Smooth muscle cell (in vitro differentiated cells): Measurements from ENCODE around the gene NFATC3. TPM values are rescaled to one million over a fixed set of nuclear protein-coding genes. Genes with fewer than 3 reads are reported as not detected.
"Not testable (repeated sequence)": the region's sequence is repeated elsewhere in the genome, so short reads cannot be mapped to it uniquely, and the experiment has no call there.

Experiments
- DNase-seq: peaks from one replicate; lab custom pipeline; 2025; ENCODE audit not compliant: unreplicated experiment; lab: John Stamatoyannopoulos, UW
- H2AFZ ChIP-seq: fragments of 200-600 bp; sonication (generic); 2 replicates; pipeline ENCODE4 v1.6.0; 2016; ENCODE audit warnings: antibody characterized with exemption, low read depth, mild to moderate bottlenecking
- H3F3A ChIP-seq: fragments of 200-600 bp; sonication (generic); 2 replicates; pipeline ENCODE4 v1.6.0; 2017; ENCODE audit warnings: antibody characterized with exemption, low read depth
- H3K27ac ChIP-seq: fragments of 200-600 bp; sonication (generic); 2 replicates; pipeline ENCODE4 v1.5.1; 2016; ENCODE audit warnings: low read depth, mild to moderate bottlenecking
- H3K27me3 ChIP-seq: fragments of 200-600 bp; sonication (generic); 2 replicates; pipeline ENCODE4 v1.6.1; 2016; ENCODE audit warnings: low read depth, mild to moderate bottlenecking
- H3K36me3 ChIP-seq: fragments of 200-600 bp; sonication (generic); 2 replicates; pipeline ENCODE4 v1.5.1; 2016; ENCODE audit warnings: low read depth
- H3K4me1 ChIP-seq: fragments of 200-600 bp; sonication (generic); 2 replicates; pipeline ENCODE4 v1.5.1; 2016; ENCODE audit warnings: low read depth
- H3K4me2 ChIP-seq: fragments of 200-600 bp; sonication (generic); 2 replicates; pipeline ENCODE4 v1.6.0; 2016; ENCODE audit warnings: mild to moderate bottlenecking
- H3K4me3 ChIP-seq: fragments of 200-600 bp; sonication (generic); 2 replicates; pipeline ENCODE4 v1.5.1; 2016; ENCODE audit warnings: mild to moderate bottlenecking
- H3K79me2 ChIP-seq: fragments of 200-600 bp; sonication (generic); 2 replicates; pipeline ENCODE4 v1.6.0; 2016; ENCODE audit warnings: low read depth, mild to moderate bottlenecking
- H3K9ac ChIP-seq: fragments of 200-600 bp; sonication (generic); 2 replicates; pipeline ENCODE4 v1.6.0; 2016; ENCODE audit warnings: low read depth
- H3K9me3 ChIP-seq: fragments of 200-600 bp; sonication (generic); replicated peaks from 2 replicates; pipeline ENCODE4 v1.5.1; 2016; ENCODE audit warnings: low read depth
- H4K20me1 ChIP-seq: fragments of 200-600 bp; sonication (generic); 2 replicates; pipeline ENCODE4 v1.6.0; 2016; ENCODE audit warnings: low read depth
- WGBS: methylation state at CpG from one replicate; pipeline ENCODE4 v1.1.7; 2016; ENCODE audit warnings: low lambda C conversion rate; 5-methylcytosine and 5-hydroxymethylcytosine counted together
- polyA plus RNA-seq: library from polyadenylated mRNA; unstranded; fragments of >200 nt; fragmentation: Nextera tagmentation; extraction: Ambion mirVana; gene quantifications from 2 replicates; pipeline ENCODE4 v1.2.1, GENCODE V29; 2016
- total RNA-seq: library from RNA; depleted of rRNA; stranded (reverse); fragments of >200 nt; gene quantifications from 2 replicates; pipeline ENCODE4 v1.2.3, GENCODE V29; 2014
- TF ChIP-seq, protein P1 (sequence below): fragments of 200-600 bp; sonication (generic); IDR thresholded peaks from 2 replicates; pipeline ENCODE4 v1.5.1; 2017; ENCODE audit warnings: borderline replicate concordance, mild to moderate bottlenecking, antibody characterized with exemption; ENCODE audit not compliant: insufficient read depth, poor library complexity, severe bottlenecking

Gene NFATC3
- total and polyA plus RNA-seq, 2 experiments from 2014 or later = 14.7 to 30.2 TPM

- 94% methylated on average over 4 of the region's 4 CpGs for WGBS
- Histone ChIP-seq H3K4me2 (no peak overlapping the region), H3K79me2 (peaks cover 95% of the 10 kb centered on the region)
These were observed 15.3 kb downstream of the NFATC3 start for GRCh38 chr16:68100488-68100887.

DNA sequence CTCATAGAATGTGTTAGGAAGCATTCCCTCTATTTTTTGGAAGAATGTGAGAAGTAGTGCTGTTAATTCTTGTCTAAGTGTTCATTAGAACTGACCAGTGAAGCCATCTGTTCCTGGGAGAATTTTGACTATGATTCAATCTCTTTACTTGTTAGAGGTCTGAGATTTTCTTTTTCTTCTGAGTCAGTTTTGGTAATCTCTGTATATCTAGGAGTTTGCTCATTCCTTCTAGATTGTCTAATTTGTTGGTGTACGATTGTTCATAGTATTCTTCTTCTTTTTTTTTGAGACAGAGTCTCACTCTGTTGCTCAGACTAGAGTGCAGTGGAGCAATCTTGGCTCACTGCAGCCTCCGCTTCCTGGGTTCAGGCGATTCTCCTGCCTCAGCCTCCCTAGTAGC, 20.4 kb downstream of the NFATC3 start:
- no peak overlapping the region for H3K4me2 ChIP-seq
- WGBS = 92% methylated on average over 3 of the region's 3 CpGs
- H3F3A ChIP-seq = no peaks in the 10 kb centered on the region
- H2AFZ ChIP-seq = no peak overlapping the region
- H3K79me2 ChIP-seq = peaks cover 97% of the 10 kb centered on the region
- no peak overlapping the region for H3K9ac ChIP-seq
- no peaks in the 10 kb centered on the region for H3K27me3 ChIP-seq
- H3K9me3 ChIP-seq = no peaks in the 10 kb centered on the region
- TF ChIP-seq, protein P1, sequence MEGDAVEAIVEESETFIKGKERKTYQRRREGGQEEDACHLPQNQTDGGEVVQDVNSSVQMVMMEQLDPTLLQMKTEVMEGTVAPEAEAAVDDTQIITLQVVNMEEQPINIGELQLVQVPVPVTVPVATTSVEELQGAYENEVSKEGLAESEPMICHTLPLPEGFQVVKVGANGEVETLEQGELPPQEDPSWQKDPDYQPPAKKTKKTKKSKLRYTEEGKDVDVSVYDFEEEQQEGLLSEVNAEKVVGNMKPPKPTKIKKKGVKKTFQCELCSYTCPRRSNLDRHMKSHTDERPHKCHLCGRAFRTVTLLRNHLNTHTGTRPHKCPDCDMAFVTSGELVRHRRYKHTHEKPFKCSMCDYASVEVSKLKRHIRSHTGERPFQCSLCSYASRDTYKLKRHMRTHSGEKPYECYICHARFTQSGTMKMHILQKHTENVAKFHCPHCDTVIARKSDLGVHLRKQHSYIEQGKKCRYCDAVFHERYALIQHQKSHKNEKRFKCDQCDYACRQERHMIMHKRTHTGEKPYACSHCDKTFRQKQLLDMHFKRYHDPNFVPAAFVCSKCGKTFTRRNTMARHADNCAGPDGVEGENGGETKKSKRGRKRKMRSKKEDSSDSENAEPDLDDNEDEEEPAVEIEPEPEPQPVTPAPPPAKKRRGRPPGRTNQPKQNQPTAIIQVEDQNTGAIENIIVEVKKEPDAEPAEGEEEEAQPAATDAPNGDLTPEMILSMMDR = no peak
- no peaks in the 10 kb centered on the region for H3K36me3 ChIP-seq
- H3K4me3 ChIP-seq = no peak overlapping the region
- H4K20me1 ChIP-seq = peaks cover 39% of the 10 kb centered on the region
- H3K27ac ChIP-seq = no peak overlapping the region
- DNase-seq = no peak
- H3K4me1 ChIP-seq = no peaks in the 10 kb centered on the region

More at GRCh38 chr16:68100488-68100887, 15.3 kb downstream of the NFATC3 start:
- no peaks in the 10 kb centered on the region for H3K9me3 ChIP-seq
- DNase-seq = no peak
- no peaks in the 10 kb centered on the region for H3F3A ChIP-seq
- H3K4me1 ChIP-seq = no peaks in the 10 kb centered on the region
- no peak overlapping the region for H3K4me3 ChIP-seq
- TF ChIP-seq, protein P1 = no peak
- H2AFZ ChIP-seq = no peak overlapping the region
- H4K20me1 ChIP-seq = peaks cover 78% of the 10 kb centered on the region
- no peaks in the 10 kb centered on the region for H3K36me3 ChIP-seq
- no peaks in the 10 kb centered on the region for H3K27me3 ChIP-seq
- no peak overlapping the region for H3K9ac ChIP-seq
- H3K27ac ChIP-seq = no peak overlapping the region

DNA sequence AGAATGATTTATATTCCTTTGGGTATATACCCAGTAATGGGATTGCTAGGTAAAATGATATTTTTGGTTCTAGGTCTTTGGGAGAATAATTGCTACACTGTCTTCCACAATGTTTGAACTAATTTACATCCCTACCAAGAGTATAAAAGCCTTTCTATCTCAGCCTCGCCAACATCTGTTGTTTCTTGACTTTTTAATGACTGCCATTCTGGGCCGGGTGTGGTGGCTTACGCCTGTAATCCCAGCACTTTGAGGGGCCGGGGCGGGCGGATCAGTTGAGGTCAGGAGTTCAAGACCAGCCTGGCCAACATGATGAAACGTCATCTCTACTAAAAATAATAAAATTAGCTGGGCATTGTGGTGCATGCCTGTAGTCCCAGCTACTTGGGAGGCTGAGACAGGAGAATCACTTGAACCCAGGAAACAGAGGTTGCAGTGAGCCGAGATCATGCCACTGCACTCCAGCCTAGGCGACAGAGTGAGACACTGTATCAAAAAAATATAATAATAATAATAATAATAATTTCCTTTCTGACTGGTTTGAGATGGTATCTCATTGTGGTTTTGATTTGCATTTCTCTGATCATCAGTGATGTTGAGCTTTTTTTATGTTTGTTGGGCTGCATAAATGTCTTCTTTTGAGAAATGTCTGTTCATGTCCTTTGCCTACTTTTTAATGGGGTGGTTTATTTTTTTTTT, 22.2 kb downstream of the NFATC3 start:
- H3K4me2 ChIP-seq, H3K9ac ChIP-seq, H3K36me3 ChIP-seq, H3F3A ChIP-seq, H3K4me1 ChIP-seq, H3K4me3 ChIP-seq, H3K9me3 ChIP-seq, H2AFZ ChIP-seq, DNase-seq, H3K27ac ChIP-seq, H3K27me3 ChIP-seq: not testable (repeated sequence)
- 98% methylated on average over 9 of the region's 9 CpGs for WGBS
- Histone ChIP-seq H4K20me1 (peaks cover 22% of the 10 kb centered on the region), H3K79me2 (peaks cover 93% of the 10 kb centered on the region)

- not testable (repeated sequence) for H3K9ac ChIP-seq, H3K27ac ChIP-seq, H3K4me1 ChIP-seq, H3K4me3 ChIP-seq, H3K4me2 ChIP-seq, H3K36me3 ChIP-seq, H2AFZ ChIP-seq, DNase-seq, H3K27me3 ChIP-seq, H3K9me3 ChIP-seq, H3F3A ChIP-seq
- peaks cover 26% of the 10 kb centered on the region for H4K20me1 ChIP-seq
- H3K79me2 ChIP-seq = peaks cover 88% of the 10 kb centered on the region
- 99% methylated on average over 5 of the region's 5 CpGs for WGBS
These were observed 24.0 kb downstream of the NFATC3 start for GRCh38 chr16:68109156-68109555.

DNA sequence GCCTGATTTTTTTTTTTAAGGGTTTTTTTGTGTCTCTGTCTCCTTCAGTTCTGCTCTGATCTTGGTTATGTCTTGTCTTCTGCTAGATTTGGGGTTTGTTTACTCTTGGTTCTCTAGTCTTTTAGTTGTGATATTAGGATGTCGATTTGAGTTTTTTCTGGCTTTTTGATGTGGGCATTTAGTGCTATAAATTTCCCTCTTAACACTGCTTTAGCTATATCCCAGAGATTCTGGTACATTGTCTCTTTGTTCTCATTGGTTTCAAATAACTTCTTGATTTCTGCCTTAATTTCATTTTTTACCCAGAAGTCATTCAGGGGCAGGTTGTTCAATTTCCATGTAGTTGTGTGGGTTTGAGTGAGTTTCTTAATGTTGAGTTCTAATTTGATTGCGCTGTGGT, 25.4 kb downstream of the NFATC3 start:
- not testable (repeated sequence) for H3K27ac ChIP-seq, H2AFZ ChIP-seq, H3K4me2 ChIP-seq, H3K4me1 ChIP-seq, H3F3A ChIP-seq, H3K4me3 ChIP-seq, DNase-seq, H3K9me3 ChIP-seq, H3K27me3 ChIP-seq, H3K9ac ChIP-seq, H3K36me3 ChIP-seq
- peaks cover 79% of the 10 kb centered on the region for H3K79me2 ChIP-seq
- 100% methylated on average over 2 of the region's 2 CpGs for WGBS
- peaks cover 37% of the 10 kb centered on the region for H4K20me1 ChIP-seq
